Chondrocyte (in vitro differentiated cells): ENCODE data around the gene CEACAM5. TPM values are rescaled to one million over a fixed set of nuclear protein-coding genes. Genes with fewer than 3 reads are reported as not detected.
"Not testable (repeated sequence)": the region's sequence is repeated elsewhere in the genome, so short reads cannot be mapped to it uniquely, and the experiment has no call there.

Experiments used
- DNase-seq: peaks from one replicate; pipeline ENCODE4 v3.0.0; 2021; ENCODE audit warnings: mixed read lengths, low spot score
- H3K27ac Mint-ChIP-seq: one replicate; pipeline ENCODE4 v1.8.0; 2021; ENCODE audit warnings: mild to moderate bottlenecking, moderate library complexity, mixed read lengths; ENCODE audit not compliant: unreplicated experiment
- H3K27me3 Mint-ChIP-seq: 2 replicates; pipeline ENCODE4 v1.8.0; 2021; ENCODE audit warnings: low read depth, mixed read lengths
- H3K36me3 Mint-ChIP-seq: 2 replicates; pipeline ENCODE4 v1.8.0; 2021; ENCODE audit warnings: low read depth, mixed read lengths
- H3K4me1 Mint-ChIP-seq: 2 replicates; pipeline ENCODE4 v1.8.0; 2021; ENCODE audit warnings: low read depth, mild to moderate bottlenecking, mixed read lengths
- H3K4me3 Mint-ChIP-seq: one replicate; pipeline ENCODE4 v1.8.0; 2021; ENCODE audit warnings: mild to moderate bottlenecking, moderate library complexity, mixed read lengths; ENCODE audit not compliant: unreplicated experiment
- H3K9me3 Mint-ChIP-seq: 2 replicates; pipeline ENCODE4 v1.8.0; 2021; ENCODE audit warnings: low read depth, mixed read lengths
- total RNA-seq: library from RNA; stranded (reverse); gene quantifications from 3 replicates; pipeline ENCODE4 v1.2.1, GENCODE V29; 2021
- TF ChIP-seq, protein P1 (sequence below): fragments of 200-600 bp; sonication (generic); IDR thresholded peaks from 2 replicates; pipeline ENCODE4 v1.5.0; 2021; ENCODE audit warnings: antibody characterized with exemption, mild to moderate bottlenecking, moderate library complexity

CEACAM5 gene
- total RNA-seq, 1 donor from 2014 or later: not detected

DNA sequence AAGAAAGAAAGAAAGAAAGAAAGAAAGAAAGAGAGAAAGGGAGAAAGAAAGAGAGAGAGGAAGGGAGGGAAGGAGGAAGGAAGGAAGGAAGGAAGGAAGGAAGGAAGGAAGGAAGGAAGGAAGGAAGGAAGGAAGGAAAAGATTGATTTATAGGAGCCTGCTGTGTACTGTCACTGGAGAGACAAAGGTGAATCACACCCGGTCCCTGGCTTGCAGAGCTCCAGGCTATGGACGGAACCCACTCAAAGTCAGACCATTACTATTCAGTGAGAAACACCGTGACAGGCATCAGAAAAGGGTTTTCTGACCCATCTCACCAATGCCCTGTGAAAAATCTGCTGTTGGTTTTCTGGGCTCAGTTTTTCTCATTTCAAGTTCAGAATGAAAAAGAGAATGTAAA lies 39.6 kb downstream of the CEACAM5 start:
- Mint-ChIP-seq H3K4me3 (no peak overlapping the region), H3K4me1 (no peaks in the 10 kb centered on the region), H3K27me3 (peaks cover 63% of the 10 kb centered on the region), H3K36me3 (no peaks in the 10 kb centered on the region), H3K9me3 (no peaks in the 10 kb centered on the region), H3K27ac (no peak overlapping the region)
- no peak for DNase-seq
- TF ChIP-seq, protein P1, sequence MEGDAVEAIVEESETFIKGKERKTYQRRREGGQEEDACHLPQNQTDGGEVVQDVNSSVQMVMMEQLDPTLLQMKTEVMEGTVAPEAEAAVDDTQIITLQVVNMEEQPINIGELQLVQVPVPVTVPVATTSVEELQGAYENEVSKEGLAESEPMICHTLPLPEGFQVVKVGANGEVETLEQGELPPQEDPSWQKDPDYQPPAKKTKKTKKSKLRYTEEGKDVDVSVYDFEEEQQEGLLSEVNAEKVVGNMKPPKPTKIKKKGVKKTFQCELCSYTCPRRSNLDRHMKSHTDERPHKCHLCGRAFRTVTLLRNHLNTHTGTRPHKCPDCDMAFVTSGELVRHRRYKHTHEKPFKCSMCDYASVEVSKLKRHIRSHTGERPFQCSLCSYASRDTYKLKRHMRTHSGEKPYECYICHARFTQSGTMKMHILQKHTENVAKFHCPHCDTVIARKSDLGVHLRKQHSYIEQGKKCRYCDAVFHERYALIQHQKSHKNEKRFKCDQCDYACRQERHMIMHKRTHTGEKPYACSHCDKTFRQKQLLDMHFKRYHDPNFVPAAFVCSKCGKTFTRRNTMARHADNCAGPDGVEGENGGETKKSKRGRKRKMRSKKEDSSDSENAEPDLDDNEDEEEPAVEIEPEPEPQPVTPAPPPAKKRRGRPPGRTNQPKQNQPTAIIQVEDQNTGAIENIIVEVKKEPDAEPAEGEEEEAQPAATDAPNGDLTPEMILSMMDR: no peak

DNA sequence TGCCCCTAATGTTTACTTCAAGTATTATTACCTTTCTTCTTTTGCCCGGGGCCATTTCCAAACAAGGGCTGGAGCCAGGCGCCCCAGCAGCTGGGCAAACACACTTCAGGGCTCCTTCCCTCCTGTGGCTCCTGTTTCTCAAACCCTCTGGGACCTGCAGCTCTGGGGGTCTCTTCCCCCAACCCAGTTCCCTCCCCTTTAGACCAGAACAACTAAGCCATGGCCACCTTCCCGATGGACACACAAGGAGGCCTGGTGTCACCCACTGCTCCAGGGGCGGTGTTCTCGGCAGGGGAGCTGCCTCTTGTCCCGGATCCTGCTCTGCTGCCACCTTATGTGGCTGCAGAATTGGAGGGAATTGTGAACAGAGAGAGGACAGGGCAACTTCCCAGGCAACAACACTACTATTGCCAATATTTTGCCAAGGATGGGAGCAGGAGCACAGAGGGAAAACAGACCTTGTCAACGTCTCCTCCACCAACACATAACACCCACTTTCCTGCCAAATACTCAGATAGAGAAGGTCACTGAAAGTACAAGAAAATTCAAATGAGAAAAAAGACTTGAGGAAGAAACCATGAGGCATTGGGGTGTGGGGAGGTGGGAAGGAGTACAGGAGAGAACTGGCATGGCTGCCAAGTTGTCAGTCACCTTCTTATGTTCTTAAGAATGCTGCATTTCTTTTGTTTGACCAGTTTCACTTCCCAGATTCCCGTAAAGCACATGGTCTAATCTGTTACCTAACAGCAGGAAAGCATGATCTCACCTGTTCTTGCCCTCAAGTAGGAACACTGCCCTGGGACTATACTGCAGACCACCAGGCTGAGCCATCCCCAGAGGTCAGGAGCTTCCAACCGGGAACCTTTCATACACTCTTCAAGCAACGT lies 42.1 kb downstream of the CEACAM5 start:
- H3K4me3 Mint-ChIP-seq, H3K9me3 Mint-ChIP-seq, H3K4me1 Mint-ChIP-seq, H3K36me3 Mint-ChIP-seq, DNase-seq, H3K27ac Mint-ChIP-seq: not testable (repeated sequence)
- peaks cover 62% of the 10 kb centered on the region for H3K27me3 Mint-ChIP-seq

DNA sequence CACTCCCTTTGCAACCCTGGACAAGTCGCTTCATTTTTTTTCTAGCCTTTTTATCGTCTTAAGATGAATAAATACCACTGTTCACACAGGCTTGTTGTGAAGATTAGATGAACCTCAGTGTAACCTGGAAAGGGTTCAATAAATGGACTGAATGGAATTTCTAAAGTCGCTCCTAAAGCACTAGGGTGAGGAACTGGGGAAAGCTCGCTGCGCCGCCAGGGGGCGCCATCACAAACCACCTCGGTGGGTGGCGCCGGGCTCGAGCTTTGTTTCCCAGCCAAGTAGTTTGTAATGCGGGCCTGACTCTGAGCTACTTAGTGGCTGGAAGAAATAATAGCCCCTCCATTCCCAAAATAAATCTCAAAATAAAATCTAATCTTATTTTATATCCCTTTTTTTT lies 44.7 kb downstream of the CEACAM5 start:
- no peaks in the 10 kb centered on the region for H3K4me1 Mint-ChIP-seq
- H3K36me3 Mint-ChIP-seq: no peaks in the 10 kb centered on the region
- no peaks in the 10 kb centered on the region for H3K9me3 Mint-ChIP-seq
- H3K27me3 Mint-ChIP-seq: peaks cover 47% of the 10 kb centered on the region
- TF ChIP-seq, protein P1: peak; percentile 56
- no peak overlapping the region for H3K27ac Mint-ChIP-seq
- DNase-seq: no peak
- H3K4me3 Mint-ChIP-seq: no peak overlapping the region

DNA sequence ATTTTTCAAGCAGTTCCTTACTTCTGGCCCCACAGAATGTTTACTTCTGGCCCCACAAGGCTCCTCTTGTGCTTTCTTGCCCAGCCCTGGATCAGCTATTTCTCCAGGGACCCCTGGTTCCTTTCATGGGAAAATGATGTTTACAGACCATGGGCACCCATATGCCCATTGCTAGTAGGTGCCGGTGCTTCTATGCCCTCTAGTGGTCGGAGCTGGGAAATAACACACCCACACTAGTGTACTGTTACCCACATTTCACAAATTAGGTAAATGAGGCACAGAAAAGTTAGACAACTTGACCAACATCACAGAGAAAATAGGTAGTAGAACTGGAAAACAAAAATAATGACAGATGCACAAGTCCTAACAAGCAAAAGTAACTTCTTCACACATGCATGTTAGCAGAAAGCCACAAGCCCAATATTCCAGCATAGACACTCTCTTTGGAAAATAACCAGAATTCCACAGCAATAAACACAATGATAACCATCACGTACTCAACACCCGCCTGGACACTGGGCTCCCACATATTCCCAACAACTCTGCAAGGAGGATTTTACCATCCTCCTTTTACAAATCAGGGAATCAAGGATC lies 45.6 kb downstream of the CEACAM5 start:
- H3K9me3 Mint-ChIP-seq: no peaks in the 10 kb centered on the region
- no peaks in the 10 kb centered on the region for H3K36me3 Mint-ChIP-seq
- H3K27me3 Mint-ChIP-seq: peaks cover 44% of the 10 kb centered on the region
- H3K4me1 Mint-ChIP-seq: no peaks in the 10 kb centered on the region
- TF ChIP-seq, protein P1: peak; percentile 79
- no peak for DNase-seq
- no peak overlapping the region for H3K4me3 Mint-ChIP-seq
- H3K27ac Mint-ChIP-seq: no peak overlapping the region

DNA sequence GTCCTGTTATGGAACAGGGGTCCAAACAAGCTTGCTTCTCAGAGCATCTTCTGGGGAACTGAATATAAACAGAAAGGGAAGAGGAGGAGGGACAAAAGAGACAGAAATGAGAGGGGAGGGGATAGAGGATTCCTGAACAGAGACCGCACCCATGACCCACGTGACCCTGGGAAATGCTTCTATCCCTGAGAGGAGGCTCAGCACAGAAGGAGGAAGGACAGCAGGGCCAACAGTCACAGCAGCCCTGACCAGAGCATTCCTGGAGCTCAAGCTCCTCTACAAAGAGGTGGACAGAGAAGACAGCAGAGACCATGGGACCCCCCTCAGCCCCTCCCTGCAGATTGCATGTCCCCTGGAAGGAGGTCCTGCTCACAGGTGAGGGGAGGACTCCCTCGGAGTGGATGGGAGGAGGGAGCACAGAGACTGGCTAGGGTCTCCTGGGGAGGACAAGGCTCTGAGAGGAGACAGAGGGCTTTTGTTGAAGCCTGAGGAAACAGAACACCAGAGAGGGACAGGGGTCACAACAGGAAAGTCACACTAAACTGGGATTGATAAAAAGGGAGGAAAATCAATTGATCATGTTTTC lies 47.0 kb downstream of the CEACAM5 start, which contains the start of gene CEACAM6:
Gene CEACAM6 (plus strand): TSS at position 203 of the 586 bp plus-strand sequence. CDS start 109 bp downstream, at position 312.
- Mint-ChIP-seq H3K36me3 (no peaks in the 10 kb centered on the region), H3K27ac (no peak within 1 kb of the TSS), H3K4me1 (no peaks in the 10 kb centered on the region), H3K9me3 (no peaks in the 10 kb centered on the region), H3K27me3 (peaks cover 54% of the 10 kb centered on the region), H3K4me3 (no peak within 1 kb of the TSS)
- TF ChIP-seq, protein P1: no peak
- DNase-seq: no peak
